Germinal center (tissue), 1 donor: ENCODE measurements around the gene GTPBP6.
A peak's percentile ranks its signal among the peaks of the same experiment; 100 is the strongest.
"Not testable (repeated sequence)": the region's sequence is repeated elsewhere in the genome, so short reads cannot be mapped to it uniquely, and the experiment has no call there.

Source experiments
- DNase-seq: peaks from one replicate; pipeline ENCODE4 v3.0.0; 2012; ENCODE audit warnings: mixed read lengths, low spot score

Gene GTPBP6

GRCh38 chrX:291411-291901 lies 27.1 kb downstream of the GTPBP6 start:
- no peak for DNase-seq

GRCh38 chrX:290476-291166 lies 28.0 kb downstream of the GTPBP6 start:
- DNase-seq = no peak

- DNase-seq = no peak
Observed at GRCh38 chrX:288561-288991, 30.0 kb downstream of the GTPBP6 start.

- DNase-seq = no peak
Observed at GRCh38 chrX:287670-288069, 30.9 kb downstream of the GTPBP6 start.

GRCh38 chrX:285076-285677 lies 33.4 kb downstream of the GTPBP6 start:
- no peak for DNase-seq

GRCh38 chrX:283115-283845 lies 35.3 kb downstream of the GTPBP6 start:
- DNase-seq = peak; percentile 93

GRCh38 chrX:282000-282681 lies 36.5 kb downstream of the GTPBP6 start:
- DNase-seq = not testable (repeated sequence)

GRCh38 chrX:281166-281999 lies 37.2 kb downstream of the GTPBP6 start, which contains the start of gene PLCXD1:
PLCXD1 (plus strand) TSS chrX:281381; CDS start chrX:284188, 2,807 bp downstream.
- DNase-seq = peak; percentile 54

GRCh38 chrX:280722-281121 lies 37.9 kb downstream of the GTPBP6 start:
- DNase-seq = not testable (repeated sequence)

- DNase-seq = not testable (repeated sequence)
Observed at GRCh38 chrX:279757-280604, 38.6 kb downstream of the GTPBP6 start.

- peak; percentile 34 for DNase-seq
Observed at GRCh38 chrX:276581-277201, 41.9 kb downstream of the GTPBP6 start.

GRCh38 chrX:275967-276580 lies 42.5 kb downstream of the GTPBP6 start:
- peak; percentile 62 for DNase-seq

GRCh38 chrX:275476-275966 lies 43.1 kb downstream of the GTPBP6 start:
- DNase-seq = no peak

GRCh38 chrX:274904-275475 lies 43.6 kb downstream of the GTPBP6 start:
- DNase-seq = no peak

GRCh38 chrX:270848-271367 lies 47.7 kb downstream of the GTPBP6 start:
- no peak for DNase-seq

GRCh38 chrX:267771-268261 lies 50.8 kb downstream of the GTPBP6 start:
- DNase-seq = no peak

- DNase-seq = no peak
Observed at GRCh38 chrX:265502-265901, 53.1 kb downstream of the GTPBP6 start.
